Occipital lobe (tissue), 2 donors: ENCODE measurements around the gene SIGLEC7. TPM values are rescaled to one million over a fixed set of nuclear protein-coding genes. Genes with fewer than 3 reads are reported as not detected.

Experiments
- DNase-seq: peaks from one replicate; lab custom pipeline; 2025; lab: John Stamatoyannopoulos, UW
- total RNA-seq: library from RNA; depleted of rRNA; stranded (reverse); fragments of >200 nt; gene quantifications from one replicate; pipeline ENCODE4 v1.2.3, GENCODE V29; 2014

SIGLEC7 gene
- total RNA-seq, result 0.16 TPM

GRCh38 chr19:51142119-51142518 lies at the start of gene SIGLEC7:
Gene SIGLEC7, plus strand, starts transcription at chr19:51142301. Its CDS starts 69 bp downstream, at chr19:51142370.
- DNase-seq, result no peak

- no peak for DNase-seq
These were observed 49.0 kb upstream of the SIGLEC7 start for GRCh38 chr19:51093101-51093500.

DNA sequence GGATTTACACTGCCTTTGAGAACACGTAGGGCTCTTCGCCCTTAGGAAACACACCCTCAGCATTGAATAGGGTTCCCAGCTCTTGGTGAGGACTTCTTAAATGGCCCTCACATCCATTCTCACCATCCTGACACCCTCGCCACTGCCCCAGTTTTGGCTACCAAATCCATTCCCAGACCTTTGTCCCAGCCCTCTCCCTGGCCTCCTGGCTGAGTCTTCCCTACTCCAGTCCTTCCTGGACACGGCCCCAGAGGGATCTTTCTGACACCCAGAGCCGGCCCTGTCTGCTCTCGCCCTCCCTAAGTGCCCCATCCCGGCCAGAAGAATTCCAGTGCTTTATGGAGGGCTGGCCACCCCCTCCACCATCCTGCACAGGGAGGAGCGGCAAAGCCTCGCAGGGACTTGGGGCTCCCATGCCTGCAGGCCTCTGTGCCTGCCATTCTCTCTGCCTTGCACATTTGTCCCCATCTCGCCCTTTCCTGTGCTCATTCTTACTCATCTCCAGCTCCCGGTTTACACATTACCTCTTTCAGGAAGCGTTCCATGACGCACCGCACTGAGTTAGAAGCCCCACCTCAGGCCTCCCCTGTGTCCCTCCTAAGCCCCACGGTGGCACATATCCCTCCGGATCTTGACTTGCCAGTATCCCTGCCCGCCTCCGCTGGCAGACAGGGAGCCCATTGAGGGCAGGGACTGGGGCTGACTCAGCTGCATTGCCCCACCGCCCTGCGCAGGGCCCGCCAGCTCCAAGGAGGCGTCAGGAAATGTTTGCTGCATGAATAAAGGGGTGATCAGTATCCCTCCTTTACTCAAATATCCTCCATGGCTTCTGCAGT lies 48.4 kb upstream of the SIGLEC7 start:
- no peak for DNase-seq

- no peak for DNase-seq
These were observed 47.3 kb upstream of the SIGLEC7 start for GRCh38 chr19:51094696-51095279.

DNA sequence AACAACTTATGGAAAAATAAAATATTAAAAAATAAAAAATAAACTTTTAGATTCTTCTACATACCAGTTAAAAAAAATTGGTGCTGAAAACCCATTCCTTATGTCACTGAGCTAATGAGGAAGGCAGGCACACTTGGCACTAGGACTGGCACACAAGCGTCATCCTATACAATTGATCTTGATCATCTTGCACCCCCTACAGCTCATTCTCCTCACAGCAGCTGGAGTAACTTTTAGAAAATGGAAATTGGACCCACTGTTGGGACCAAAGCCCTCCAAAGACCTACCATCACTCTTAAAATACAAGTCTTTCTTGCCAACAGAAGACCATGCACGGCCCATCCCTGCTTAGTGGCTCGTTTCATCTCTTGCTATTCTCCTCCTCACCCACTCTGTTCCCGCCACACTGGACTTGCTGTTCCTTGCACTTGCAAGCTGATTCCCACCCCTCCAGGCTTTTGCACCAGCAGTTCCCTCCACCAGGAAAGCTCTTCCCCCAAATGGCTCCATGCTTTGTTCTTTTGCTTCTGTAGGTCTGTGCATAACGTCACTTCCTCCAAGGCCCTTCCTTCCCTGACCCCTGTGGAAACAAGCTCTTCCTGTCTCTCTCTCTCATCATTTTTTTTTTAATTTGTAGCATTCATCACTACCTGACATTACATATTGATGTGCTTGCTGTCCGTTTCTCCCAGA lies 45.5 kb upstream of the SIGLEC7 start:
- DNase-seq, result no peak

- no peak for DNase-seq
These were observed 44.8 kb upstream of the SIGLEC7 start for GRCh38 chr19:51097166-51097738.

GRCh38 chr19:51097796-51098195 lies 44.3 kb upstream of the SIGLEC7 start:
- DNase-seq, result no peak

DNA sequence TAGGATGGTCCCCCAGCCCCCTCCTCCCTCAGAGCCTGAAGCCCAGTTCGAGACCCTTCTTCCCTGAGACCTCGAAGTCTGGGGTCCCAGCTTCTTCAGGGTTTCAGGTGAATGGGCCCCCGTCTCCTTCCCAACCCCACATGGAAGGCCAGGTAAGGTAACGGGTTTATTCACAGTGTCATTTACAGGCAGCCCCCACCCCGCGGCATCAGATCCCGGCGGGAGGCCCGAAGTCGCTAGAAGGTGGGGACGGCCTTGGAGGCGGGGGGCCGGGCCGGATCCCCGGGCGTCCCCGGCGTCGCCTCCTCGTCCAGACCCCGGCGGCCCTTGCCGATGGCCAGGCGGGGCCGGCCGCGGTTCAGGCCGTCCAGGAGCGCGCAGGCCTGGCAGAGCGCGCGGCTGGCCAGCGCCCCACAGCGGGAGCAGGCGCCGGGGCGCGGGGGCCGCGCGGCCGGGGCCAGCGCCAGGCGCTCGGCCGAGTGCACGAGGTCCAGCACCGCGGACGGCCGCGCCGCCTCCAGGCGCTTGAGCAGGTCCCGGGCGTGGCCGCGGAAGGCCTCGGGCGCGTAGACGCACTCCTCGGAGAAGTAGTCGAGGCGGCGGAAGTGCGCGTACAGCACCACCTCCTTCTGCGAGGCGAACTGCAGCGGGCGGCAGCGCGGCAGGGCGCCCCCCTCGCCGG lies 43.6 kb upstream of the SIGLEC7 start:
- no peak for DNase-seq

GRCh38 chr19:51099047-51099382 lies 43.1 kb upstream of the SIGLEC7 start:
- DNase-seq, result no peak

GRCh38 chr19:51100601-51101000 lies 41.5 kb upstream of the SIGLEC7 start:
- no peak for DNase-seq

DNA sequence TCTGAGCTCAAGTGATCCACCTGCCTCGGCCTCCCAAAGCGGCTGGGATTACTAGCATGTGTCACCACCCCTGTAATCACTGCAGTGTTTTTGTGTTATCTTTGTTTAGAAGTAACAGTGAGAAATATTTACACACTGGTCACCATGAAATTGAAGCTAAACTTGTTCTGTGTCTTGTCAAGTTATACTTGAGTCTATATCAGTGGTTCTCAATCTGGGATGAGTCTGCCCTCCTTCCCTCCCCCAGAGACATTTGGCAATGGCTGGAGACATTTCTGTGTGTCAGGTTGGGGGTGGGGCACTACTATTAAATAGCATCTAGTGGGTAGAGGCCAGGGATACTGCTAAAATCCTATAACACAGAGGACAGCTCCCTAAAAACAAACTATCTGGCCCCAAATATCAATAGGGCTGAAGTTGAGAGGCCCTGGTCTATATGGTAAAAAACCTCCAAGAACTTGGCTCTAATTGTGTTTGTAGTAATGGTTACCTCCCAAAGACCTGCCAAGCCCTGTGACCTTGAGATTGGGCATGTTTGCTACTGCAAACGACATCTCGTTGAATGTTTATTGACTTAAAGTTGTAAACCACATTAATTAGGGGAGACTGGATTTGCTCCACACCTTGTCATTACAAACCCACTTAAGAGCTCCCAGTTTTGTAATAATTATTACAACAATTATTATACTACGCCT lies 40.8 kb upstream of the SIGLEC7 start:
- no peak for DNase-seq

GRCh38 chr19:51102991-51103390 lies 39.1 kb upstream of the SIGLEC7 start:
- no peak for DNase-seq

DNA sequence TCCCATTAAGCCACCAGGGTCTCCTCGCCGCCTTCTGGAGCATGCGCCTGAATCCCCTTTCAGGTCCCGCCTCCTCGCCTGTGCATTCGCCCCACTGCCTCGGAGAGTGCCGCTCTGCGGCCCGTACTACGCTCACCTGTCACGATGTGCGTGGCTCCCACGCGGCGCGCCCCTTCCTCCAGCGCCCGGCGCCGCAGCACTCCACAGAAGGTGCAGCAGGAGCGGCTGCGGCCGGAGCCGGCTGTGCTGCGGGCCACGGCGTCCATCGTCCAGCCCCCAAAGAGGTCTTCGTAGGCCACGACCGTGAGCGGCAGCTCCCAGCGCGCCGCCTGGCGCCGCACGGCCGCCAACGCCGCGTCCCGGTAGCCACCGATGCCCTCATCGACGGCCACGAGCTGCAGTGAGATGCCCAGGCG lies 38.2 kb upstream of the SIGLEC7 start:
- no peak for DNase-seq

DNA sequence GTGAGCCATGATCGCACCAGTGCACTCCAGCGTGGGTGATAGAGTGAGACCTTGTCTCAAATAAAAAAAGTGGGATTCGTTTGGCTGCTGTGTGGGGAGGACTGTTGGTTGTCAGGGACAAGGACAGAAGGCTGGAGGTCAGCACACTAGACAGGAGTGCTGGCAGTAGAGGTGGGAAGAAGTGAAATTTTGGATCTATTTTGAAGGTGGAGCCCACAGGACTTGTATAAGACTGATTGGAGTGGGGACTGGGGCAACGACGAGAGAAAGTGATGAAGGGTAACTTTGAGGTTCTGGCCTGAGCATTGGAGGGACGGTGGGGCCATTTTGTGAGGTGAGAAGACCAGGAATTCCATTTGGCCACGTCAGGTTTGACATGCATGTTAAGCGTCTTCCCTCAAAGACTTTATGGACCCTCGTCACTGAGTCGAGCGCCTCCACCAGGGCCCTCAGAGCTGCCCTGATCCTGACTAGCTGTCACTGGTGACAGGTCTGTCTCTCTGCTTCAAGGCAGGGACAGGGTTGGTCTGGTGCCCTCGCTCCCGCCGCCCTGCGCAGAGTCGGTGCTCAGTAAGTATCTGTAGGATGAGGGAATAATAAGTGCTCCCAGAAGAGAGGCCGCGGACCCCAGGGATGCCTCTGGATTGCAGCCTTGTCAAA lies 34.6 kb upstream of the SIGLEC7 start:
- no peak for DNase-seq

DNA sequence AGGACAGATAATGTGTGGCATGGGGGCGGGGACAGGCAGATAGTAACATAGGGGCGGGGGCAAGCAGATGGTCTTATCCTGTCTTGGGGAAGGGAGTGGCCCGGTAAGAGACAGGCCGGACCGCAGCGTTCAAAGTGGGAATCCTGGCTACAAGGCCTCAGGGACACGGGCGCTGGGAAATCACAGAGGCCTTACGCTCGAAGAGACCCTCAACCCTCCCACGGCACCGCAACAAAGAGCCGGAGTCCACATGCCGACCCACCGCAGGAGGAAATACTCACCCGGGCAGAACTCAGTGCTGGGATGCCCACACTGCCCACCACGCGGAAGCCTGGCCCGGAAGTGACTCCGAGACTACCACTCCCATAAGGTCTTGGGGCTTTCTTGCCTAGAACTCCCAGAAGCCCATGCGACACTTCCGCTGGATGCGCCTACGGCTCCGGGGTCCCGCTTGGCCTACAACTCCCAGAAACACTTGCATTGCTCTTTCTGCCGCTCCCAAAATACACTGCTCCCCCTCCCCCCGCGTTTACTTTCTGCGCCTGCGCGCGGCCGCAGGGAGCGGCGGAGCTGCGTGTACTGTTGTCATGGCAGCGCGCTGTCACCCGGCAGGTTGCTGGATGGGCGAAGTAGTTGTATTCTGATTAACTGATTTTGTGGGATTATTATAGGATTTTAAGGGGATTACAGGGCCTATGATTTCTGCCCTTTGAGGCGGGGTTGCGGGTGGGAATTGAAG lies 33.9 kb upstream of the SIGLEC7 start, which contains the start of gene CTU1:
Gene CTU1 (minus strand): TSS at position 344 of the 739 bp plus-strand sequence. CDS start 3,840 bp downstream, outside the sequence.
- DNase-seq, result peak; percentile 98

DNA sequence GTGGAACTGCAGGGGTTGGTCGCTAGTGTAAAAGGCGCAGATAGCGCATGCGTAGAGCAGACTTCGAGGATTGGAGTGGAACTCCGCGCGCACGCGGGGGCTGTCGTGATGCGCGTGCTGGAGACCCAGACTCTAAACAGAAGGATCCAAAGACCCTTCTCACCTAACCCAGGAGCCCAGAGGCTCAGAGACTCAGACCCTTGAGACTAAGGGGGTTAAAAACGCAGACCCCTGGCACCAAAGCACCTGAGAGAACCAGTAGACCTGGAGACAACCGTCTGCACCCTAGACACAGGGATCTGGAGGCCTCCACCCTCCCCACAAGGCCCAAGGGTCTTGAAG lies 33.3 kb upstream of the SIGLEC7 start:
- no peak for DNase-seq

GRCh38 chr19:51110666-51110971 lies 31.5 kb upstream of the SIGLEC7 start:
- DNase-seq, result no peak

DNA sequence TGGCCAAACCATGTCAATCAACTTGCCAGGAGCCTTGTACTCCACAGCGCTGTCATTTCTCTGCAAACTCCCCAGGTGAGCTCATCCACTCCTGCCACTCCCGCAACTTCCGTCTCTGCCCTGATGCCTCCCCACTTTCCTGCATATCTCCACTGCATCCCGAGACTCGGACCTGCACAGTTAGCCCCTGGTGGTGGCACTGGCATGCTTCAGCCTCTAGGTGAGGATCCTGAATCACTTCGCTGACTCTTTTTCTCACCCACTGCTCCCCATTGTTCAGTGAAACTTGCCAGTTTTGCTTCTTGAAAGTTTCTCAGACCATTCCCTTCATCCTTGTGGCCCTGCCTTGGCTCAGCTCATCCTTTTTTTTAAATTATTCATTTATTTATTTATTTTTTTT lies 30.5 kb upstream of the SIGLEC7 start:
- no peak for DNase-seq

DNA sequence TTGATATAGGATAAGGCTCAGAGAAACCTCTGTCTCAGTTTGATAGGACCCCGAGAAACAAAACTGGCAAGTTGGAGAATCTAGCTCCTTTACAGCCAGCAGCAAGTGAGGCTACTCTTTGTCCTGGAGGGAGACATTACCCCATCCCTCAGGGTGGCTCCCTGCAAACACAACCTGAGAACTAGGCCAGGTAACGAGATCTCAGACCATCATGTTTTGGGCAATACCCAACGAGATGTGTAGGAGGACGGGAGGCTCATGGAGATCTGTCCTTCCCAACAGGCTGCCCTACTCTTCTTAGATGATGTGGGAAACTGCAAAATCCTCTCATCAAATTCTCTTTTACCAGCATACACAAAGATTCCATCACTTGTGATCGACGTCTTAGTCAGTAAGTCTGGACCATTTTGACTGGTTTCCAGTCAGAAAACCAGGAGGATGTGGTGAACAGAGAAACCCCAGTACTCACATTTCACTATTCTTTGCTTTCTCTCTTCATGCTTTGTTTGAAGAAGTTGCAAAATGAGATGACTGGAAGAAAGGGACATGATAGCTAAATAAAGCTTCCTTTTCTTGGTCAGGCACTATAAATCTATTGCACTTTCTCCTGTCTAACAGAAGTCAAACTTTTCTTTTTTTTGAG lies 27.9 kb upstream of the SIGLEC7 start:
- DNase-seq, result no peak
